HUDEP-2 (cell line): Measurements from ENCODE around the gene TXN.
A peak's percentile ranks its signal among the peaks of the same experiment; 100 is the strongest.

Experiments used
- DNase-seq, 76 experiments: peaks; one replicate each; lab custom pipeline; 2025; ENCODE audit not compliant: unreplicated experiment in 76 of 76; lab: John Stamatoyannopoulos, UW

TXN gene

DNA sequence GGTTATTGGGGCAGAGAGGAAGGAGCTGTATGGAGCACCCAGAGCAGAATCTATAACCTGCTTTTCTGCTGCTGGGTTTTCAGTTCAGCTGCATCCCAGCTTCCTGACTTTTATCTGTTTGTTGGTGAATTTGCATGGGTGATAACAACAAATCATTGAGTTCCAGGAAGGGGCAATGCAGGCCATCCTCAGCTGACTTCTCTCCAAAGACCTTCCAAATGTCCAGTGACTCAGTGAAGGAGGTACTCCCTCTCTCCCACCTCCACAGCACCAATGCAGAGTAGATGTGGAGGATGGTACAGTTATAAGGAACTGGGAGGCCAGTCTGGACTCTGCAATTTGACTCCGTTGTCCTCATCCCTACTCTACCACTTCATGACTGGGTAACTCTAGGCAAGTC, 1.6 kb upstream of the TXN start:
- DNase-seq = peak in 2 of 76 experiments; percentile 21 to 27

GRCh38 chr9:110257097-110257841, 962 bp upstream of the TXN start:
- peak in 20 of 76 experiments; percentile 8 to 68 (median 37) for DNase-seq

DNA sequence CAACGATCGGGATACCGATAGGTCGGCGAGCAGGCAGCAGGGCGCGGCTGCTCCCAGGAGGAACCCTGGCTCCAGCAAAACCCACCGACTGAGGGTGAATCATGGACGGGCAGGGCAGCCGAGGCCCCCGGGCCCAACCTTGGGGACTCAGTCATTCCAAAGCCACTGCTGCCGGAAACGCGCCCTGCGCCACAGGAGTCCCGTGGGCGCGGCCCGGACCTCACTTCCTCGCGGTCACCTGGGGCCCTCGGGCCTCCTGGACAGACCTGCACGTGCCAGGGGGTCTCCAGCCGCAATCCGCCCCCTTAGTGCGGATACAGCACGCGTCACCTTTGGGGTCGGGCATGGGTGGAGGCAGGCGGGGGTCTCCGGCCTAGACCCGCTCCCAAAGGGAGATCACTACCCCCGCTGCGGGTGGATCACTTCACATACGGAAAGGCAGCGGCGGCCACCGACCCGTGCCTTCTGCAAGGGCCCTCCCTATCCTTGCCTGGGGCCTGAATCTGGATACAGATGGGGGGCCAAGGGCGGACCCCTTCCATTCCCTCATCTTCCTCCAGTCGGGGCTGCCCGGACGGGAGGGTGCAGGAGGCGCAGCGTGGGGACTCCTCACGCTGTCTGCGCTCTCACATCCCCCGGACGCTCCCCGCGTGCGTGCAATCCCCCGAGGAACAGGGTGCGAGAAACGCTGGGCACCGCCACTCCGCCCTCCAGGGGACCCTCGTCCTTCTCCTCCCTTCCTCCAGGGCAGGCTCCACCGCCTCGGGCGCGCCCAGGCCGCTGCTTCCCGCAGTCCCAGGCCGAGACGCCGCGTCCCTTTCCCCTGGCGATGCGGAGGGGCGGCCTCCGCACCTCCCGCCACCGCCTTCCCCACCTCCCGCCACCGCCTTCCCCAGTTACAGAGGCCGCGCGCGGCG, 586 bp downstream of the TXN start:
- peak in 25 of 76 experiments; percentile 3 to 54 (median 21) for DNase-seq

DNA sequence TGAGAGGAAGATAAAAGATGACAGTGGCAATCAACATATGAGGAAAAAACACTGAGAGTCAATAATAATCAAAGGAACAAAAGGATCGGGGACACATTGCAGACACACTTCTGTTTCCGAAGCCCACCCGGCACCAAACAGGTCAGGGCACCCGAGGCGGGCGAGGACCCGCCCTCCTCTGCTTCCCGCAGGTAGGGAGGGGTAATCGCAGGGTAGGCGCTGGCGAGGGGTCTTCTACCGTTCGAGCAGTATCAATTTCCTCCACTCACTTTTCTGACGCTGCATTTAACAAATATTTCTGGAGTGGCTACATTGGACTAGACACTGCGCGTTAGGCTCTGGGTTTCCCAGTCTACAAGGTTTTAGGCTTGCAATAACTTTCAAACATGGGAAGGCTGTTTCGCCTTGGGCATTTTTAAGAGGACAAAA, 1.3 kb downstream of the TXN start:
- DNase-seq = peak in 2 of 76 experiments; percentile 2 to 9

- DNase-seq = no peak
Measured at GRCh38 chr9:110254500-110254899, 1.8 kb downstream of the TXN start.

DNA sequence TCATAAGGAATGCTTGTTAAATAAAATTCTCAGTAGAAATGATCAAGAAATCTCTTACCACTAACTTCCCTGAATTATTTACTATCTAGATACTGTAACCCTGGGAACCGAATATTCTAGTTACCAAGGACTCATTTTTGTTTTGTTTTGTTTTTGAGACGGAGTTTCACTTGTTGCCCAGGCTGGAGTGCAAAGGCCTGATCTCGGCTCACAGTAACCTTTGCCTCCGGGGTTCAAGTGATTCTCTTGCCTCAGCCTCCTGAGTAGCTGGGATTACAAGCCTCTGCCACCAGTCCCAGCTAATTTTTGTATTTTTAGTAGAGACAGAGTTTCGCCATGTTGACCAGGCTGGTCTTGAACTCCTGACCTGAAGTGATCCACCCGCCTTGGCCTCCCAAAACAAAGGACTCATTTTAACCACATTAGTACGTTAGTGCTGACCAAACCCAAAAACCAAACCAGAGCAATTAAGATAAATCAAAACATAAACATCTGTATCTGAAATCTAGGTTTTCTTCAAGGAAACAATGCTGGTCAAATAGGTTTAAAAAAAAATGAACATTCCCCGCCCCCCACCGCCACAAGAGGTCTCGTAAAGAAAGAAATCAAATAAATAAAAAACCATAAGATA, 3.7 kb downstream of the TXN start:
- DNase-seq = no peak

- peak in 1 of 76 experiments; percentile 1 for DNase-seq
Measured at GRCh38 chr9:110251770-110252169, 4.5 kb downstream of the TXN start.

DNA sequence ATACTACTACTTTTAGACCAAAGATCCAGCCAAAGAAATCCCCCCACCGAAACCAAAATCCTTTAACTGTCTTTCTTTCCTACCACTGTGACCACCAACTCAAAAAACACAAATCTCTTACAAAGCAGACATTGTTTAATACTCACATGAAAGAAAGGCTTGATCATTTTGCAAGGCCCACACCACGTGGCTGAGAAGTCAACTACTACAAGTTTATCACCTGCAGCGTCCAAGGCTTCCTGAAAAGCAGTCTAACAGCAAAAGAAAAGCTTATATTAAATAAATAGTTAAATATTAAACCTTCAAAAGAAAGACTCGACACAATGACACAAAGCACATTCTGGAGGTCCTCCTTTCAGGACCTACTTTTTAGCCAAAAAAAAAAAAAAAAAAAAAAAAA, 5.1 kb downstream of the TXN start:
- DNase-seq = no peak

DNA sequence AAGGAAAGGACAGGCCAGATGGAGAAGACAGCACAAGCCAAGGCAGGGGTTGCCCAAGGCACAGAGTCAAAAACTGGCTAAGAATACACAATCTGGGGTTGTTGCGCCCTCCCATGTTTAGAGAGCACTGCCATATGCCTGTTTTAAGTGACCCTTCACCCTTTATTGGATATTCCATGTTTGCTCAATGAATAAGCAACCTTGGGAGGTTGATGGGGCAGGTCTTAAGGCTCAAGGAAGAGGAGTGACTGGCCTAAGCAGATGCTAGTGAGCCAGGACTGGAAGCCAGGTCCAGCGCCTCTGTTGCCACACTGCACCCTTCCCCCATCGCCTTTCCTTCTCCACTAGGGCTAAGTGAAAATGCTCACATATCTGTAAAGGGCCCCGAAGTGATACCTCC, 6.7 kb downstream of the TXN start:
- no peak for DNase-seq

DNA sequence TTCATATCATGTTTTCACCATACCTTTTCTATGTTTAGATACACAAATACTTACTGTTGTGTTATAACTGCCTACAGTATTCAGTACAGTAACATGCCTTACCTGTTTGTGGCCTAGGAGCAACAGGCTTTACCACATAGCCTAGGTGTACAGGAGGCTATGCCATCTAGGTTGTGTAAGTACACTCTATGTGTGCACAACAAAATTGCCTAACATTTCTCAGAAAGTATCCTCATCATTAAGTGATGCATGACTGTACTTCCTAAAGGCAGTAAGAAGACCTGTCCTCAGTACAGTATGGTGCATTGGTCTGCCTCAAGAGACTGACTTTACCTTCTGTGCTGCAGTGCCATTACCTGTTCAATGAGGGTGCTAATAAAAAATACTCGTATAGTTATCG, 7.9 kb downstream of the TXN start:
- DNase-seq = no peak

GRCh38 chr9:110246214-110246613, 10.1 kb downstream of the TXN start:
- no peak for DNase-seq

GRCh38 chr9:110244616-110245015, 11.7 kb downstream of the TXN start:
- DNase-seq = no peak

DNA sequence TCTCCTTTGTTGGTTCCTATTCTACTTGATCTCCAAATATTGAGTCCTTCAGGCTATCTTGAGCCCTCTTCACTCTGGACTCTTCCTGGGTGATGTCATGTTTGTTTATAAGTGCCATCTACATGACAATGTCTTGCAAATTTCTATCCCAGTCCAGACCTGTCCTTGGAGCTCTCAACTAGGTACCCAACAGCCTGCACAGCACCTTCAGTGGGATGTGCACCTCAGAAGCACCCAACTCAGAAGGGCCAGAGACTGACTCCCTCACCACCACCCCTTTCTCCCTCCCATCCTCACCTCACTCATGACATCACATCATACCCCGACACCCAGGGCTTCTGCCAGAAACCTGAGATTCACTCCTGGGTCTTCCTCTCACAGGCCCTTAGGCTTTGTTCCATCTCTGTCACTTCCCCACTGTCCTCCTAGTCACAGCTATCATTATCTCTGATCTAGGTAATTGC, 14.4 kb downstream of the TXN start:
- no peak for DNase-seq

DNA sequence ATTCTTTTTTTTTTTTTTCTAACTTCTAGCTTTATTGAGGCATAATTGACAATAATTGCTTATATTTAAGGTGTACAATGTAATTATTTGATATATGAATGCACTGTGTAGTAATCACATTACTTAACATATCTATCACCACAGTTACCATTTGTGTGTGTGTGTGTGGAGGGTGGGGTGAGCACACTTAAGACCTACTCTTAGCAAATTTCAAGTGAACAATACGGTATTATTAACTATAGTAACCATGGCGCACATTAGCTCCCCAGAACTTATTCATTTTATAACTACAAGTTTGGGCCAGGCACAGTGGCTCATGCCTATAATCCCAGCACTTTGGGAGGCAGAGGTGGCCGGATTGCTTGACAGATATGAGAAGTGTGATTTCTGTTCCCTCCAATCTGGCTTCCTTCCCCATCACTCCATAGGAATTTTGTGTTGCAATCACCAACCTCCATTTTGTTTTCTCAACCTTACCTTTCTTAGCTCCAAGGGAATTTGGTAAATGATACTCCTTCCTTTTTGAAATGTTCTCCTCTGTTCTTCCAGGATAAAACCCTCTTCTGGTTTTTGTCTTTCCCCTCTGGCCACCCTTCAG, 14.9 kb downstream of the TXN start:
- DNase-seq = no peak

DNA sequence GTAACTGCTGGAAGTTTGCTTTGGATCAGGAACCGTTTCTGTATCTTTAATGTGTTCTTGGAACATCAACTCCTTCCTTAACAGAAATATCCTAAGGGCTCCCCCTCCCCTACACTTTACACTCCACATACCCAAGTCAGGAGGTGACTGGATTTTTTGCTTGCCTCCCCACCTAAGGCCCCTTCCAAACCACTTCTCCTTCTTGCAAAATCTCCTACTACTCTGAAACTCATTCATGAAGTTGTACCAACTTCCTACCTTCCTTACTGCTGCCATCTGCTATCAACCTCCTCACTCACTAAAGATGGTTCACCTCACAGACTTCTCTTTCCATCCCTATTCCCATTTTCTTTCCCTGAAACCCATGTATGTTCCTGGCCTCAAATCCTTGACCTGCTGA, 16.1 kb downstream of the TXN start:
- no peak for DNase-seq

GRCh38 chr9:110228321-110228720, 28.0 kb downstream of the TXN start:
- DNase-seq = no peak

GRCh38 chr9:110224583-110224982, 31.7 kb downstream of the TXN start:
- DNase-seq = no peak

- no peak for DNase-seq
Measured at GRCh38 chr9:110220809-110221208, 35.5 kb downstream of the TXN start.

DNA sequence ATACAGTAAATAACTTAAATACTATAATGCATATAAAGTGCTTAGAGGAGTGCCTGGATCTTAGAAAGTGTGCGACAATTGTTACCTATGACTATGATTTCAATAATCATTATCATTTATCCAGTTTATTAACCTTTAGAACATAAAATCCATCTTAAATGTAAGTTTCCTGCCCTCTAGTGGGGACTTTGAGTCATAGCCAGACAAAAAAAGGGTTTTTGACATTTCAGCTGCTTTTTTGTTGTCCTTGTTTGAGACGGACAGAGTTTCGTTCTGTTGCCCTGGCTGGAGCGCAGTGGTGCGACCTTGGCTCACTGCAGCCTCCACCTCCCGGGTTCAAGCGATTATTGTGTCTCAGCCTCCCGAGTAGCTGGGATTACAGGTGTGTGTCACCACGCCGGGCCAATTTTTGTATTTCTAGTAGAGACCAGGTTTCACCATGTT, 38.6 kb downstream of the TXN start:
- peak in 15 of 76 experiments; percentile 1 to 40 (median 15) for DNase-seq

DNA sequence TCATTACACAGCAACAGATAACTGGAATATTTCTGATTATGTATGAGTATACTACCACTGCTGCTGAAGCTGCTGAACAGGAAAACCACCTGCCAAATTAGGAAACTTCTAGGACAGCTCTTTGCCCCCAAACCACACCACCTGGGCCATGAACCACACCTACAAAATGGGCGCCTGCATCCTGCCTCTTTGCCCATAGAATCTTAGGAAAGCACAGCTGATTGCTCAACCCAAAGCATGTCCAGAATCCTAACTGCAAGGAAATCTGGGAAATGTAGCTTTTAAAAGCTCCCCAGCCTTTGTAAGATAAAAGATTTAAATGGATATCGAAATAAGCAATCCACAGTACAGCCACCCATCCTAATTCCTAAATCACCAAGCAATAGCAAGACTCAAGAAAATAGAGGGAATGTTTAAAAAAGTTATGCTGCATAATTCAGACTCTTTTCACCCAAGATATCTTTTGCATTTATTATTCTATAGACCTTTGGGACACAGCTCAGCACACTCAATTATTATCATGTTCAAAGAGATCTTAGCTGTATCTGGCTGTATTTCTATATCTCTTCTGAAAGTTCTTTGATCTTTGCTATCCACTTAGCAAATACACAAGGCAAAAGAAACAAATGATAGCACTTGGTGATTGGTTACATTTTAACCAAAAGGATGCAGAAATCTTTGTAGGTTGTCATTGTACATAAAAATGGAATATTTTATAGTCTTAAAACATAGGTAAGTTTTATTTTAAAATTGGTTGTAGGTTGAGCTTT, 41.5 kb downstream of the TXN start:
- DNase-seq = no peak
